Measurements from ENCODE around the gene AFF4.

GRCh38 chr5:132873119-132873929 is 90.1 kb downstream of the AFF4 start, which contains the start of gene LEAP2:
- TF ChIP-seq CTCF (IDR thresholded peaks at IDR 0.05) (no peak), POLR2A (IDR thresholded peaks at IDR 0.05) (no peak)

Data from gastroesophageal sphincter (tissue), 3 donors.